Stimulated activated CD8-positive, alpha-beta memory T cell treated with anti-CD3 and anti-CD28 coated beads, Interleukin-15, amount 100 ng/mL, for 48 hours (primary cell): ENCODE results near the gene MYO9A.

Experiments used
- DNase-seq, 2 donors: peaks; one replicate each; pipeline ENCODE4 v3.0.0-alpha.2; 2020; ENCODE audit warnings: low read depth in 2 of 2

The MYO9A gene

DNA sequence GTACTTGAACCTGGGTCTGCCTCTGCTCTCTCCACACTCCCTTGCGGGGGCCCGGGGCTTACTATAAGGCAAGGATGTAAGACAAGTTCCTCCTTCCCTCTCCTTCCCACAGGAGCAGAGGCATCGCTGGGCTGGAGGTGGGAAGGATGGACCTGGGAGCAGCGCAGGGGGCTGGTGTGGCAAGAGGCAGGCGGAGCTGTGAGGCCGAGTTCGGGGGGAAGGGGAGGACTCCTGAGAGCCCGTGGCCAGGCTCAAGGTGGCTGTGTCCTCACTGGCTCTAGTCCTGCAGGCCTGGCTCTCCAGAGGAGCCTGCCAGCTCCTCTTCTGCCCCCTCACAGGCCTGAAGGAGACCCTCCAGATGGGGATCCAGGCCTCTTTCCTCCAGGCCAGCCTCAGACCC is 308.6 kb downstream of the MYO9A start:
- no peak for DNase-seq

DNA sequence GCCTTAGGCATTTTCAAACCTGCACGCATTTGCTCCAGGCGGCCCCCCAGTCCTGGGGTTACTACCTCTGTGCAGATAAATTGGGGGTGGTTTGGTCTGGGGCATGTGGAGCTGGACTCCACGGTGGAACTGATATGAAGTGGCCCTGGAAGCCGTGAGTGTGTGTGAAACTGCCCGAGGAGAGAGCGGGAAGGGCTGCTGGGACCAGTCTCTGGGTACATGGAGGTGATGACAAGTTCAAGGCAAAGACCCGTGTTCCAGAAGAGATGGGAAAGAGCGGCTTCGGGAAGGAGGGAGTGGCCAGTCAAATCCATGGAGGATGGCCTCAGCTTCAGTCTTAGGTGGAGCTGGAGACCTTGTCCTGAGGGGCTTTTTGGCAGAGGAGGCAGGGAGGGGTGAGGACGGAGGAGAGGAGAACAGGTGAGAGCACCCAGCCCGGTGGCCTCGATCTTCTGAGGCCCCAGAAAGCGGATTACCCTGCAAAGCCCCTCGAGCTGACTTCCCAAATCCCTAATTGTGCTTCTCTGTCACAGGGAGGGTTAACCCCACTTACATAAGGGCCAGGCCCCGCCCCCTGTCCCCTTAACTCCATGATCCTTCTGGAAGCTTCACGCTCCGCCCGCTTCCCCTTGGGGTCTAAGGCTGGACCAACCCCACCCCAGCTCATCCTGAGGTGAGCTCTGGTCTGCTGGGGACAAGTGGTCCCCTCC is 309.5 kb downstream of the MYO9A start:
- DNase-seq, result no peak

- no peak for DNase-seq
Measured at GRCh38 chr15:71807691-71808091, 310.3 kb downstream of the MYO9A start.

- DNase-seq, result no peak
Measured at GRCh38 chr15:71807125-71807629, 310.8 kb downstream of the MYO9A start.

GRCh38 chr15:71806452-71806931 is 311.5 kb downstream of the MYO9A start:
- DNase-seq, result no peak

- DNase-seq, result no peak
Measured at GRCh38 chr15:71804695-71805470, 313.1 kb downstream of the MYO9A start.

GRCh38 chr15:71804226-71804625 is 313.7 kb downstream of the MYO9A start:
- no peak for DNase-seq

- DNase-seq, result peak in 1 of 2 donors; percentile 6
Measured at GRCh38 chr15:71802770-71803169, 315.2 kb downstream of the MYO9A start.

GRCh38 chr15:71801935-71802655 is 315.9 kb downstream of the MYO9A start:
- no peak for DNase-seq

DNA sequence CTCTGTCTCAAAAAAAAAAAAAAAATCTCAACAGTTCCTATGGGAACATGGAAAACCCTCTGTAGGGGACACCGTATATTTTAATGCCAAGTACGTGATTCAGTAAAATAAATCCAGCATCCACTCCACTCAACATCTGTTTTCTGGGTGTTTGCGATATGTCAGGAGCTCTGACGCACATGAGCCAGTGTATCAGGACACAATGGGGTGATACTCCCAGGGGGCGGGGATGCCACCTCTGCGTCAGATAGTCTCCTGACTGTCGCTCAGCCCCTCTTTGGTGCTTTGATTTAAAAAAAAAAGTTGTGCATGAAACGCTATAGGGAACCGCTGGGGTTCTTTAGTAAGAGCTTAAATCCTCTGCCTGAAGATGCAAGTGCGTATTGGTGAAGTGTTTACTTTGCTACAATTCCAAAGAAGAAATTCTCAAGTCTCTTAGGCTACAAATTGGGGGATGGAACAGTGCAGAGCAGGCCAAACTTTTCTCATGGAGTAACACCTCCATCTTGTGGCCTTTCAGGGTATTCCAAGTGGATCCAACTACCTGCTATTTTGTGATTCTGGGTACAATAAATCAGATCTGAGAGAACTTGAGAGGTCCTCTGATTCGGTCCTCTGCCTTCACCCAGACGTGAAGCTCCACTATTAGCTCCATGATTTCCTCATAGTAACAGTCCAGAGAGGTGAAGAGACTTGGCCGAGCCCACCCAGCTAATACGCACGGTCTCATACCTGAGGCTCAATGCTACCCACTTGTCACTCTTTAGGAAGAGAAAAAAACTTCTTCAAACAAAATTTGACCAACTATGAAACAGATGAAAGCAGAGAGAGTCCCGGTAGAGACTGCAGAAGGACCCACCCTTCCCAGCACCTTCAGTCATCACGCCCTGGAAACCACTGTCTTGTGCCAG is 316.9 kb downstream of the MYO9A start:
- DNase-seq, result no peak

DNA sequence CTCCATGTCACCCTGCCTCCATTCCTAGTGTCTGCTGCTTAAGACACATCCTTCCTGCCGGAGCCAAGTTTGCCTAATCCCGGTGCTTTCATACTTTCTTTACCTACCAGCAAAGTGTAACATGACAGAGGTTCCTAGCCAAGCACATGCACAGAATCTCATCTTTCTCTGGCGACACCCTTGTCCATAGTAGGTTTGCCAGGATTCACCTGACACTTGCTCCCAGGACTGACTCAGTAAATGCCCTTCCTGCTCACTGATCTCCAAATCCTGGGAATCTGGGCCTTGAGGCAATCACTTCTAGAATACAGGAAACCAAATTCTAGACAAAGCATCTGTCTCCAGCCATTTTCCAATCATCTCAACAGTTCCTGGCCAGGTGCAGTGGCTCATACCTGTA is 317.8 kb downstream of the MYO9A start:
- DNase-seq, result no peak

GRCh38 chr15:71798641-71799040 is 319.3 kb downstream of the MYO9A start:
- no peak for DNase-seq

- DNase-seq, result no peak
Measured at GRCh38 chr15:71792521-71792920, 325.4 kb downstream of the MYO9A start.

DNA sequence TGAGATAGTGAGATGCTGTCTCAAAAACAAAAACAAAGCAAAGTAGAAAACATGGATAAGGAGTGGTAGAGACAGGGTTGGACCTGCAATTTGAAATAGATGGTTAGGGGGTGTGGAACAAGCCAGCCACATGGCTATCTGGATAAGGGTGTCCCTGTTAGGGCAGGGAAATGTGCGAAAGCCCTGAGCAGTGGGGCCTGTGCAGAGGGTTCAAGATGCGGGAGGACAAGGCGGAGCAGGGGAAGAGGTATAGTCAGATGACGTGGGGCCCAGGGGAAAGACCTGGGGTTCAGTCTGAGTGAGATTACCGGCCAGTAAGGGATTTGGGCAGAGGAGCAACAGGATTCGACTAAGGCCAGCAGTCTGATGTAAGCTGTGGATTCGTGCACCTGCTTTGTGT is 326.0 kb downstream of the MYO9A start:
- DNase-seq, result no peak

DNA sequence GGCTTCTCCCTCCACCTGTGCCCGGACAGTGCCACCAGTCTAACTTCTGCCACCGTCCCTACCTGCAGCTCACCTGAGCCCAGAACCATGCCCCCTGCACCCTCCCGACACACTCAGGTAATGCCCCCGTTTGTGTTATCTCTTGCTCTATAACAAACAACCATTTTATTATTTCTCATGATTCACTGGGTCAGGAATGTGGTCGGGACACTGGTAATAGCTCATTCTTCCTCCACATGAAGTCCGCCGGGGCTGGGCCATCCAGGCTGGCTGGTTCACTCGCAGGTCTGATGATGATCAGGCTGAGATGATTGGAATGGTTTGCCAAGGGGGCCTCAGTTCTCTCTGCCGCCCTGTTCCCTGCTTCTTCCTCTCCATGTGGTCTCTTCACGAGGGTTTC is 327.9 kb downstream of the MYO9A start:
- no peak for DNase-seq

- no peak for DNase-seq
Measured at GRCh38 chr15:71789616-71790015, 328.3 kb downstream of the MYO9A start.

GRCh38 chr15:71788646-71789579 is 329.0 kb downstream of the MYO9A start:
- no peak for DNase-seq

- DNase-seq, result no peak
Measured at GRCh38 chr15:71786673-71787072, 331.3 kb downstream of the MYO9A start.

GRCh38 chr15:71785996-71786395 is 332.0 kb downstream of the MYO9A start:
- no peak for DNase-seq

DNA sequence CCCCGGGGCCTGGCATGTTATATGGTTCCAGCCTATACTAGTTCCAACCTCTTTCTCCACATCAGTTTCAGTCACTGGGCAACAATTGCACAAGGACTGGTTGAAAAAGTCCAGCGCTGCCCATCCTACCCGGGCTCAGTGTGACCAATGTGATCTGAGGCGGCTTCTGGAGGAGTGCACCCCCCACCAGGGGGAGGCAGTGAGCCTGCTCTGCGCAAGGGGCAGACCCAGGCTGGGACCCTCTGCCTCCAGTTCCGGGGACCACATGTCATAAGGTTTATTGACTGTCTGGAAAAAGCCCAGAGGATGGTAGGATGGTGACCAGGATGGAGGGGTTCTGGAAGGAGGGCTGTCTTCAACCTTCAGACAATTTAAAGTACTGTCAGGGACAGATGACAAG is 333.2 kb downstream of the MYO9A start:
- no peak for DNase-seq
